GM12891 (cell line): ENCODE results near the gene CYB5R2.
A peak's percentile ranks its signal among the peaks of the same experiment; 100 is the strongest.
"Not testable (repeated sequence)": the region's sequence is repeated elsewhere in the genome, so short reads cannot be mapped to it uniquely, and the experiment has no call there.

ENCODE experiments used
- DNase-seq: peaks from one replicate; pipeline ENCODE4 v3.0.0; 2011; ENCODE audit warnings: low spot score; ENCODE audit not compliant: insufficient read length
- FAIRE-seq: peaks from 2 replicates; lab custom pipeline; 2011; peaks lifted over from hg19 to GRCh38; lab: Jason Lieb, UNC
- PAX5 ChIP-seq: IDR thresholded peaks from 2 replicates; pipeline ENCODE4 v1.6.1; 2011; ENCODE audit warnings: low read length, moderate library complexity, mild to moderate bottlenecking; ENCODE audit not compliant: insufficient read depth, severe bottlenecking
- POLR2A ChIP-seq: IDR thresholded peaks from 2 replicates; pipeline ENCODE4 v1.6.1; 2011; ENCODE audit warnings: low read depth, low read length, control low read depth
- POLR2AphosphoS5 ChIP-seq: IDR thresholded peaks from 2 replicates; pipeline ENCODE4 v1.6.1; 2011; ENCODE audit warnings: low read depth, low read length, control low read depth
- POU2F2 ChIP-seq: IDR thresholded peaks from 2 replicates; pipeline ENCODE4 v1.6.1; 2011; ENCODE audit warnings: low read depth, mild to moderate bottlenecking, control low read depth, low read length, moderate library complexity
- SPI1 ChIP-seq: IDR thresholded peaks from 2 replicates; pipeline ENCODE4 v1.6.1; 2011; ENCODE audit warnings: low read depth, low read length, control low read depth
- TAF1 ChIP-seq: IDR thresholded peaks from 2 replicates; pipeline ENCODE4 v1.6.1; 2011; ENCODE audit warnings: low read depth, low read length, control low read depth

CYB5R2 gene

GRCh38 chr11:7670641-7671040 is 2.7 kb downstream of the CYB5R2 start:
- no peak for DNase-seq
- TF ChIP-seq PAX5 = no peak
- TF ChIP-seq POLR2AphosphoS5 = no peak
- TF ChIP-seq POLR2A = 0 out of 2 replicates have a peak, but pooled peaks have one; percentile 6
- peak; percentile 71 for FAIRE-seq

DNA sequence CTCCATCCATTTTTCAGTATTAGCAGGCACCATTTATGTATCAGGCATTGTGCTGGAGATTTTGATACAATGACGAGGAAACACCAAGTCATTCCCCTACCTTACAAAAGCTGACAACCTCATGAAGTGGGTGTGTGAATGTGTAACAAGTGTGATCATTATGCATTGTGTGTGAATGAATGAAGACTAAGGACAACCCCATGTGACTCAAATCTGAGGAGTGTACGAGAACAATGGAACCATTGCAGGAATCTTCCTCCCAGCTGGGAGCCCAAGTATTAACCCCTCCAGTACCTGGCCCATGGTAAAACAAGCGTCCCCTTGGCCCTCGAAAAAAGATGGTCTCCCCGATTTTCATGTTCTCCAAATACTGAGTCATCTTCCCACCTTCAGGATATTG is 4.4 kb downstream of the CYB5R2 start:
- DNase-seq = no peak
- FAIRE-seq = peak; percentile 9
- TF ChIP-seq TAF1 (no peak), POLR2AphosphoS5 (no peak), POLR2A (no peak), POU2F2 (no peak), PAX5 (no peak), SPI1 (no peak)

DNA sequence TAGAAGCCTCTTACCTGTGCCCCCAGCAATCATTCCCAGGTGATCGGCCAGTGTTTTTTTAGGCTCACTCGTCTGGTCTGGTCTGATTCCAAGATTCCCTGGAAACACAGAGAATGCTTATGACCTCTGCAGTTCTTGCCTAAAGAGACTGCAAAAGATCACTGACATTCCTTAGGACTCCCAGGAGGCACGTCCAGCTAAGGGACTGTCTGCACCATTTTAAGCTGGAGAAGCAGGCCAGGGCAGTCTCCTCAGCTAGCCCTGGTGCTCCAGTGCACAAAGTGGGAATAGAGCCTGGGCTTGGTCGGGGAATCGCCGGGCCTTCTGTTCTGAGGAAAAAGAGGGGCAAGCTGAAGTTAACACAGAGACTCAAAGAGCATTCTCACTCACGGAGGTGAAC is 4.8 kb downstream of the CYB5R2 start:
- TF ChIP-seq TAF1 = no peak
- DNase-seq = no peak
- FAIRE-seq = no peak

DNA sequence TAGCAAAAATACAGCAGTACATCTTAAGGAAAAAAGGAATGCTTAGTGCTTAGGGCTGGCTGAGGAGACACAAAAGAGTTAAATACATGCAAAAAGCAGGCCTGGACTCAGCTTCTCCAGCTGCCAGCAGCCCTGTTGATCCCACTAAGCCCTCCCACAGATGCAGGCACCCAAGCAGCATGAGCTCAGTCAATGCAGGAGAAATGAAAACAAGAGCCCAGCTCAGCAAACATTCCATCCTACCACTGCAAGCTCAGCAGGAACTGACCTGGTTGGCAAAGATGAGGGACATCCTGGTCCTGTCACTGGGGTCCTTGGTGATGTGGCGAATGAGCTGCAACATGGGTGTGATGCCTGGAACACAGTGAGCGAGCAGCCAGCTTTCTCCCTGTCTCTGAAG is 5.8 kb downstream of the CYB5R2 start:
- DNase-seq (no peak), FAIRE-seq (no peak)
- TF ChIP-seq SPI1 (no peak), PAX5 (no peak), POLR2AphosphoS5 (no peak), TAF1 (no peak), POU2F2 (no peak), POLR2A (no peak)

GRCh38 chr11:7666292-7666866 is 6.9 kb downstream of the CYB5R2 start:
- no peak for DNase-seq
- TF ChIP-seq POLR2A = no peak
- no peak for TF ChIP-seq SPI1
- TF ChIP-seq POU2F2 = no peak
- TF ChIP-seq PAX5 = no peak
- no peak for TF ChIP-seq POLR2AphosphoS5
- no peak for TF ChIP-seq TAF1
- no peak for FAIRE-seq

- FAIRE-seq (peak; percentile 98), DNase-seq (peak; percentile 85)
- TF ChIP-seq POLR2A (peak; percentile 39; the same call in 1 of the 2 replicates), POU2F2 (no peak), POLR2AphosphoS5 (0 out of 2 replicates have a peak, but pooled peaks have one; percentile 29)
Observed at GRCh38 chr11:7665473-7666291, 7.6 kb downstream of the CYB5R2 start.

- FAIRE-seq = no peak
- no peak for TF ChIP-seq POLR2A
- no peak for TF ChIP-seq POLR2AphosphoS5
- TF ChIP-seq SPI1 = no peak
- no peak for TF ChIP-seq POU2F2
- TF ChIP-seq PAX5 = no peak
- TF ChIP-seq TAF1 = no peak
- DNase-seq = no peak
Observed at GRCh38 chr11:7664867-7665266, 8.4 kb downstream of the CYB5R2 start.

DNA sequence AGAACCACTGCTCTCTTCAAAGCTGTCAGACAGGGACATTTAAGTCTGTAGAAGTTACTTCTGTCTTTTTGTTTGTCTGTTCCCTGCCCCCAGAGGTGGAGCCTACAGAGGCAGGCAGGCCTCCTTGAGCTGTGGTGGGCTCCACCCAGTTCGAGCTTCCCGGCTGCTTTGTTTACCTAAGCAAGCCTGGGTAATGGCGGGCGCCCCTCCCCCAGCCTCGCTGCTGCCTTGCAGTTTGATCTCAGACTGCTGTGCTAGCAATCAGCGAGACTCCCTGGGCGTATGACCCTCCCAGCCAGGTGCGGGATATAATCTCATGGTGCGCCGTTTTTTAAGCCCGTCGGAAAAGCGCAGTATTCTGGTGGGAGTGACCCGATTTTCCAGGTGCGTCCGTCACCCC is 9.8 kb downstream of the CYB5R2 start:
- not testable (repeated sequence) for FAIRE-seq

DNA sequence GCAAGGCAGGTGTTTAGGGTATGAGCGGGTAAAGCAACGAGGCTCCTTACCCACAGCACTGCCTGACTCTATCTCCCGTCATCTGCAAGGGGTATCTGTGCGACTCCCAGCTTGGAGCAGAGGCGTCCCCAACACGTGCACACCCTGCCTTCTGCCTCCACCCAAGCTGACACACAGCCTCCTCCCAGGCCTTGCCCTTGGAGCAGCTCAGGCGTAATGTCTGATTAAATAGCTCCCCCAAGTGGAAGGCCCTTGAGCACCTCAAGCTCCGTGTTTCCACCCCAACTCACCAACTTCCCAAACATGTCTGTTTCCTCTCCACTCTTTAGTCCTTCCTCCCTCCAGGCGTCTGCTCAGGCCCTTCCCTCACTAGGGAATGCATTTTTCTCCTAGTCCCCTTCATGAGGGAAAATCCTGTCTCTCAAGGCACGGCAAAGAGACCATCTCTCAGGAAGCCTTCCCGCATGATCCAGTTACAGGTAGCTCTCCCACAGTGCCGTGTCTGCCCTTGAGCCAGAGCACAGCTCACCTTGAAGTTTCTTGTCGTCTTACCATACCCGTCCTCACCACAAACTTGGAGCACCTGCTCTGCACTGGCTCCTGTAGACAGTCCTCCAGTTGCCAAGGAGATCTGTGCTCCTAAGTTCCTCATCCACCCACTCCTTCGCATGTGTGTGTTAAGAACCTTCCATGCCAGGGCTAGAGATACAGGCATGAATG is 15.8 kb downstream of the CYB5R2 start:
- TF ChIP-seq SPI1 (no peak), POU2F2 (no peak), PAX5 (no peak), POLR2AphosphoS5 (no peak), TAF1 (no peak), POLR2A (no peak)
- FAIRE-seq (peak; percentile 33), DNase-seq (no peak)

More for the DNA sequence above, 9.8 kb downstream of the CYB5R2 start:
- not testable (repeated sequence) for DNase-seq

DNA sequence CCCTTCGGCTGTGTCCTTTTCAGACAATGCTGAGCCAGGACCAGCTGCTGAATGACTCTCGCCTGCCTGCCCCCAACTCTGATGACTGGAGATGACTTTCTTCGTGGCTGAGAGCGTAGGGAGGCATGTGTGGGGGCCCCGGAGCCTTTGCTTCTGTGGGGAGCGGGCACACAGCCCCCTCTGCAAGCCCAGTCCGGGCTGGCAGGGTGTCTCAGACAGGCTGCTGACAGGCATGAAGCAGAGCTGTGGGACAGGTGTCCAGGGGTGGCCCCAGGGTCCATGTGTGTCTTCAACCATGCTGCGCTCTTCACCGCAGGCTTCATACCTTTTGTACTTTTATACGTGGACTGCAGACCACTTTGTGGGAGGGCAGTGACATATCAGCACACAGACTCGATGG is 16.6 kb downstream of the CYB5R2 start:
- no peak for FAIRE-seq
- TF ChIP-seq POU2F2 (no peak), TAF1 (no peak), POLR2AphosphoS5 (no peak), PAX5 (no peak), POLR2A (no peak), SPI1 (no peak)

More for the DNA sequence above, 16.6 kb downstream of the CYB5R2 start:
- DNase-seq = no peak
